Thyroid gland (tissue), 4 donors: ENCODE measurements around the gene CDC42BPA.

Experiments
- CTCF ChIP-seq, 6 experiments: fragments of 200-600 bp in 3 of 6; fragments of 450-650 bp in 3 of 6; sonication (generic) in 3 of 6; IDR thresholded peaks; one replicate each; pipeline ENCODE4 v1.5.1; 2016 to 2019; ENCODE audit warnings: antibody characterized with exemption in 6 of 6, mild to moderate bottlenecking in 2 of 6, inconsistent platforms in 1 of 6, moderate library complexity in 1 of 6
- POLR2A ChIP-seq, 2 donors: fragments of 450-650 bp; IDR thresholded peaks; one replicate each; pipeline ENCODE4 v1.6.1; 2017; ENCODE audit warnings: antibody characterized with exemption in 2 of 2, mild to moderate bottlenecking in 2 of 2, moderate library complexity in 1 of 2

- TF ChIP-seq POLR2A (IDR thresholded peaks at IDR 0.05) (no peak), CTCF (IDR thresholded peaks at IDR 0.05) (no peak)
Observed at GRCh38 chr1:227210604-227211003, 107.7 kb downstream of the CDC42BPA start.
